GM03348 (cell line): ENCODE measurements around the gene MED7.
A peak's percentile ranks its signal among the peaks of the same experiment; 100 is the strongest.
"Not testable (repeated sequence)": the region's sequence is repeated elsewhere in the genome, so short reads cannot be mapped to it uniquely, and the experiment has no call there.

ENCODE experiments used
- DNase-seq: peaks from one replicate; pipeline ENCODE4 v3.0.0; 2012; ENCODE audit warnings: low spot score

The MED7 gene, protein sequence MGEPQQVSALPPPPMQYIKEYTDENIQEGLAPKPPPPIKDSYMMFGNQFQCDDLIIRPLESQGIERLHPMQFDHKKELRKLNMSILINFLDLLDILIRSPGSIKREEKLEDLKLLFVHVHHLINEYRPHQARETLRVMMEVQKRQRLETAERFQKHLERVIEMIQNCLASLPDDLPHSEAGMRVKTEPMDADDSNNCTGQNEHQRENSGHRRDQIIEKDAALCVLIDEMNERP

DNA sequence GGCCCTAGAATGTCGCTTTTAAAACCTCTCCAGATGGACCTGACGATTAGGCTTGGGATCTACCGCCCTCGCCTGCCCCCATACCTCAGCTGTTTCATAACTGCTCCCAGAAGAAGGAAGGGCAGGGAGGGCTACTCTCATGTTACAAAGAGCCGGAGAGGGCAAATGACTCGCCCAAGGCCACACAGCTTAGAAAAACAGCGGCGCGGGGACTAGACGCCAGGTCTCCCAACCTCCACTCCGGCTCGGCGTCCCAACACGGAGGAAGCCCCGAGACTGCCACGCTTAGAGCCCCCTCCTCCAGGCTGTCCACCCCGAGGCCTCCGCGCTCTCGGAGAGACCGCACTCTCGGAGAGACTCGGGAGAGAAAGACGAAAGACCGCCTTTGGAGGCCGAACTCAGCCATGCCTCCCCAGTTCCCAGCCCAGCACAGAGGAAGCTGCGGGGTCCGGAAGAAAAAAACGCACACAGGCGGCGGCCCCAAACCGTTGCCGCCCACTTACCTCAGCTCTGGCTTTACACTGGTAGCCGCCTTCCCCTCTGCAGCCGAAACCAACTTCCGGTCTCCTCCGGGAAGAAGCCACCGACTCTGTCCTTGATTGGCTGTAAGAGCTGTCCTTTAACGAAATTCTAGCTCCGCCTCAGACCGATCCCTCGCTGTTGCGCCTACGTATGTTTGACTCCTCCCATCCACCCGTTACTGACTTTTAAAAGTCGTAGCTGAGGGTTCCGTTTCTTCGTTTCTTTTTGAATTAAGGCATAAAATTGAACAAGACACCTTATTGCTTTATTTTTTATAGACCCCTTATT, at the start of gene MED7:
MED7 (minus strand) TSS at position 549 of the 810 bp plus-strand sequence. CDS start 3,434 bp downstream, outside the sequence.
- DNase-seq: peak; percentile 97

DNA sequence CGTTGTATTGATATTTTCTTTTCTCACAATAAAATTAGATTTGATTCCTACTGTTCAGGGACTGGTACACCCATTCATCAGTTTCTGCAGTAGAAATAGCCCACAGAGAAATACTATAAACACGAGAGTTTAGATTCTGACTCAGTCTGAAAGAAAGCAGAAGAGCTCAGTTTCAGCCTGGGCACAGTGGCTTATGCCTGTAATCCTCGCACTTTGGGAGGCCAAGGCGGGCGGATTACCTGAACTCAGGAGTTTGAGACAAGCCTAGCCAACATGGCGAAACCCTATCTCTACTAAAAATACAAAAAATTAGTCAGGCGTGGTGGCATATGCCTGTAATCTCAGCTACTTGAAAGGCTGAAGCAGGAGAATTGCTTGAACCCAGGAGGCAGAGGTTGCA, 46.6 kb upstream of the MED7 start:
- DNase-seq: no peak

DNA sequence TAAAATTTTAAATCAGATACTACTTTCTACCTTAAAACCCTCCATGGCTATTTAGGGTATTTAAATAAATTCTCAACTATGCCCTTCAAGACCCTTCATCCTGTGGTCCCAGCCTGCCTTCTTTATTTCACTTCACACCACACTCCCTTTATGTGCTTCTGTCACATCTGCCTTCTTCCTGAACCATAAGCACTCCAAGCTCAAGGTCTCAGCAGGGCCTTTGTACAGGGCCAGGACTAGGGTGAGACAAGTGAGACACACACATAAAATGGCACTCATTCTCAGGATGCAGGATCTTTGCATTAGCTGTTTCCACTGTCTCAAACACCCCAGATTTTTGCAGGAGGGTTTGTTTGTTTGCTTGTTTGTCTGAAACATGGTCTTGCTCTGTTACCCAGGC, 45.6 kb upstream of the MED7 start:
- DNase-seq: no peak

DNA sequence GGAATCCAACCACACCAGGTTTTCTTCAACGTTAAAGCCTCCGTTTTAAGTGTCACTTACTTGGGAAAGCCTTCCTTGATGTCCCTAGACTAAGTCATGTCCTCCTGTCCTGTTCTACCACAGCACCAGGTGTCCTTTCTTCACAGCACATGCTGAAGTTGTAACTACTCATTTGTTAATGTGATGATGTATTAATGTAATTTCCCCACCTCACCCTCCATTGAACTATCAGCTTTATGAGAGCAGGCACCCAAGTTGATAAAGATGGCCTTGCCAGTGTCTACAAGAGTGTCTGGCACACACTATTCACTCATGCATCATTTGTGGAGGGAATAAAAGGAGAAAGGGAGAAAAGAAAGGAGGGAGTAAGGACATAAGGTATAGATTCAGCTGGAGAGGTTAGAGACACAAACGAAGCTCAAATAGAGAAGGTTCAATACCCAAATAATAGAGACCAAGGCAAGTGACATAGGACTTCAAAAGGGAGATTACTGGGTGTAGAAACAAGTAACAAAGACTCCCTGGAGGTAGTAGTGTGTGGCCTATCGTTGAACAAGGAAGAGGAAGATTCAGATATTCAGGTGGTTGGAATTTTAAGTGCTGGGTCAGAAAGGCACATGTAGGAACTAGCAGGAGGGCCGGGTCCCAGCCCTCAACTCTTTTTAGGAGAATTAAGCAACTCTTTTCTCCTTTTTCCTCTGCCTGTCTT, 44.5 kb upstream of the MED7 start:
- DNase-seq: no peak

DNA sequence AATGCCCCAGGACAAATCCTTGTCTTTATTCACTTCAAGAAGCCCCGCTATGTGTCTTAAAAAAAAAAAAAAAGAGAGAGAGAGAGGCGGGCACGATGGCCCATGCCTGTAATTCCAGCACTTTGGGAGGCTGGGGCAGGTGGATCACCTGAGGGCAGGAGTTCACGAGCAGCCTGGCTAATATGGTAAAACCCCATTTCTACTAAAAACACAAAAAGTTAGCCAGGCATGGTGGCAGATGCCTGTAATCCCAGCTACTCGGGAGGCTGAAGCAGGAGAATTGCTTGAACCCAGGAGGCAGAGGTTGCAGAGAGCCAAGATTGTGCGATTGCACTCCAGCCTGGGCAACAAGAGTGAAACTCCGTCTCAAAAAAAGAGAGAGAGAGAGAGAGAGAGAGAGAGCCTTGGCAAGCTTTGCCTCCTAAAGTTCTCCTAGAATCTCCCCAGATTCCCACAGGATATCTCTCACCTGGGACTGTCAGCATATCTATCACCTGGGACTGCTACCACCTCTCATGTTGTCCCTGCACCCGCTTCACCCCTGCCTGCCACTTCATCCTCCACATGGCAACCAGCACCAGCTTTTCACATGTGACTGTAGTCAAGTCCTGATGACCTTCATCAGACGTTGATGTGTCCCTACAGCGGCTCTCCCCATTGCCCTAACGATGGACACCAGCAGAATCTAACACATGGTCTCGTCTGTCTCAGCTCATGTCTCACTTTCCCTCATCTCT, 43.8 kb upstream of the MED7 start:
- DNase-seq: no peak

DNA sequence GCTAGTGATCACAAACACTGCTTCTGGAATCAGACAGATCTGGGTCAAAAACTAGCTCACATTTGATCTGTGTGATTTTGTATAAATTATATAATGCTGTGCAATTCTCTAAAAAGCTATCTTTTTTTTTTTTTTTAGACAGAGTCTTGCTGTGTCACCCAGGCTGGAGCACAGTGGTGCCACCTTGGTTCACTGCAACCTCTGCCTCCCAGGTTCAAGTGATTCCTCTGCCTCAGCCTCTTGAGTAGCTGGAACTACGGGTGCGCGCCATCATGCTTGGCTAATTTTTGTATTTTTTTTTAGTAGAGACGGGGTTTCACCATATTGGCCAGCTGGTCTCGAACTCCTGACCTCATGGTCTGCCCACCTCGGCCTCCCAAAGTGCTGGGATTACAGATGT, 42.5 kb upstream of the MED7 start:
- not testable (repeated sequence) for DNase-seq

DNA sequence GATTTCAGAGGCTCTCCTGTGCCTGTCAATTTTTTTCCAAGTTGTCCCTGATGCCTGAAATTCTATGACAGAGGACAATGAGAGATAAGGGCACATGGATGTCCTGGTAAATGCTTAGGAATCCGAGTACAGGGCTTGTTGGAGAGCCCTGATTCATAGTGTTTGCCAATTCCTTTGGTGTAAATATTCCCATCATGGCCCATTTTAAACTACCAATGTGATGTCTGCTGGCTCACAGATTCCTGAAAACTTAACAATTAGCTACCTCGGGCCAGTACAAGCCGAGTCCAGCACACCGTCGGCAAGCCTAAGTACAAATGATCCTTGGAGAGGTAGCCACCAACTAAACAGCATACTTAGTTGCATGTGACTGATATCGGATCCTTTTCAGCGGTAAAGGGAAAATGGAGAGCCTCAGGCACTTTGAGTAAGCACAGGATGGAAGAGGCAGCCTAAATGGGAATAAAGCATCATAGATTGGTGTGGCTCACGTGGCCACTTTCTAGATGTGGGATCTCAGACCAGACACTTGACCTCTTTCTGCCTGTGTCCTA, 41.5 kb upstream of the MED7 start:
- DNase-seq: no peak

DNA sequence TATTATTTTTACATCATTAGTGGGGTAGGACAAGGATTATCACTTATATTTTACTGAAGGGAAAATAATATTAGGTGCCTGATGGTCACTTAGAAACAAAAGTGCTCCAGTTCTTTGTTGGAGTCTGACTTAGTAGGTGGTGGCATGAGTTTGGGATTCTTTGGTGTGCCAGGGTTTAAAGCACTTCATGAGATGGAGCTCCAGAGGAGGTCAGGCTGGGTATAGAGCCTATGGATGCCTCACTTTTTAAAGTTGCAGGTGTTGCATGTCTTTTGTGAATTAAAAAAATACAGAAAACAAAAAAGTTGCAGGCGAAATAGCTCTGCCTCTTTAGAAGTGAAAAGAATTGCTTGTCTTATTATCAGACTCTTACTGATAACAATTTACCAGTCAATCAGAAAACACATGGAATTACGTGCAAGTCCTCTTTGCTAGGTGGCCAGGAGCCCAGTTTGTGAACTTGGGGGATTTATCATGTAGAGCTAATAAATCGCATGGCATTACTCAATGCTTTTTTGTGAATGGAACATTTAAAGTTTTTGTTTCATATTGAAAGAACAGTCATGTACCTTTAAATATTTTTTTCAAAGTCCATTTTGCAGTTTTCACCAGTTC, 39.6 kb upstream of the MED7 start:
- DNase-seq: no peak

DNA sequence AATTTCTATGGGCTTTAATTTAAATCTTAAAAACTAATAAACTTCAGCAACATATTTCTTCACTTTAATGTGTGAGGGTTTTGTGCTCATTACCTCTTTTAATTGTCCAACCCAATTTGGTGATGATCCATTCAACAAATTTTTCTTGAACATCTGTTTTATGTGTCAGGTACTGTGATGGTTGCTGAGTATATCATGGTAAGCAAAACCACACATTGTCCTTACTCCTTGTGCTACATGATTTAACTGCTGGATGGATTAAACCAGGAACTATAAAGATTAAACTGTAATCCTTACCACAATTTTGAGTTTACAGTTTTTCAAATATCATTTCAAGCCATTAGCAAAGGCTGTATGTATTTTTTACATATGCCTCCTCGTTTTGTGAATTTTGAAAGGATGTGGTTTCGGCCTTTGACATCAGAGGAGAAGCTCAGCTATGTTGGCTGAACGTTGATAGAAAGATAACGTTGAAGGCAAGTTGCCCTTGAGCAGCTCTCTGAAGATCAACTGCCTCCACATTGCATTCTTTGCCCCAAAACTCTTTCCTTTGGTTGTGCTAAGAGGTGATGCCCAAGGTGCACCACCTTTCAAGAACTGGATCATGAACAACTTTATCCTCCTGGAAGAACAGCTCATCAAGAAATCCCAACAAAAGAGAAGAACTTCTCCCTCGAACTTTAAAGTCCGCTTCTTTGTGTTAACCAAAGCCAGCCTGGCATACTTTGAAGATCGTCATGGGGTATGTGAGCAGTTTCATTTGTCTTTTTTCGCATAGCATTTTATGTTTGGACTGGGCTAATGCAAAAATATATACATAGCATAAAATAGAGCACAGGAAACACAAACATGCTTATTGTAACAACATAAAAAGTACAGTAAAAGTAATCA, 38.0 kb upstream of the MED7 start, which contains the start of gene ITK:
ITK (plus strand) TSS at position 467 of the 891 bp plus-strand sequence; CDS start at position 605, 138 bp downstream.
- DNase-seq: no peak

DNA sequence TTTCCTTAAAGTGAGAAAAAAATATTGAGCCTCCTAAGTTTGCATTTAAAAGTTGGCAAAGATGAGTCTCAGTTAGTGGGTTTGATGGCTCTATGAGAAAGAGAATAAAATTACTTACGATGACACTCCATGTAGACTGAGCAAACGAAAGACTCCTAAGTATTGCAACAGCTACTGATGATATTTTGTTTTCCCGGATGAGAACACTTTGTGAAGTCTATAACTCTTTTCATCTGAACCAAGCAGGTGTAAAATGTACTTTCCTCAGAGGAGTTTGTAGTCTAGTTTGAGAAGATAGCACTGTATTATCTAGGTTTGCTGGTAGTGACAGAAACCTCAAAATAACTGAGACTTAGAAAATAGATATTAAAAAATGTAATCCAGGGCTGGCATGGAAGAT, 36.3 kb upstream of the MED7 start:
- DNase-seq: no peak

DNA sequence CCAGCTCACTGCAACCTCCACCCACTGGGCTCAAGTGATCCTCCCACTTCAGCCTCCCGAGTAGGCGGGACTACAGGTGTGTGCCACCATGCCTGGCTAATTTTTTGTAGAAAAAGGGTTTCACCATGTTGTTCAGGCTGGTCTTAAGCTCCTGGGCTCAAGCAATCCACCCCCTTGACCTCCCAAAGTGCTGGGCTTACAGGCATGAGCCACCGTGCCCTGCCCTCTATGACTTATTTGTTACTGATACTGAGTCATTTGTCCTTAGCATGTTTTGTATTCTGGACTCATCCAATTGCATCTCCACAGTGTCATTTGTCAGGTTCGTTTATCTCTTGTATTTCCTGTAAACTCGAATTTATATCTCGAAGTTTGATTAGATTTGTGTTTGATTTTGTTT, 35.3 kb upstream of the MED7 start:
- no peak for DNase-seq

DNA sequence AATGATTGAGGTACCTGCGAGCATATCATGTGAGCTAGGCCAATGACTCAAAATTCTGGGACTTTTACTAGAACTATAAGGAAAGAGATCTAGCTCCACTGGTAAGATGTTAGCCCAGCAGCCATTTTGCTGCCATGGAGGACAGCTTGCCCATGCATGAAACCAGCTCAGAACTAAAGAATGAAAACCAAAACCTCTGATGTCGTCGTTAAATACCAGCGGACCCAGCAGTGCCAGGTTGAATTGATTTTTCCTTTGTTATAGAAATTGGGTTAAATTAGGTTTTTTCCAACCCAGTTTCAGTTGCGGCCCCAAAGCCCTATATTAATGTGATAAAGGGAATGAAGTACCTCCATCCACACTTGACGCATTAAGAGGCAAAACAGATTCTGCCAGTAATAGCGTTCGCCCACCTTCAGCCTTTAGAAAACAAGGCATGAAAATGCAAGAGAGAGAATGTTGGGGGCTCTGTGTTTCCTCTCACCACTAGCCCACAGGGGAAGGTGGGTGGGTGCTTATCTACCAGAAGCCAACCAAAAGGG, 32.5 kb upstream of the MED7 start:
- DNase-seq: no peak

DNA sequence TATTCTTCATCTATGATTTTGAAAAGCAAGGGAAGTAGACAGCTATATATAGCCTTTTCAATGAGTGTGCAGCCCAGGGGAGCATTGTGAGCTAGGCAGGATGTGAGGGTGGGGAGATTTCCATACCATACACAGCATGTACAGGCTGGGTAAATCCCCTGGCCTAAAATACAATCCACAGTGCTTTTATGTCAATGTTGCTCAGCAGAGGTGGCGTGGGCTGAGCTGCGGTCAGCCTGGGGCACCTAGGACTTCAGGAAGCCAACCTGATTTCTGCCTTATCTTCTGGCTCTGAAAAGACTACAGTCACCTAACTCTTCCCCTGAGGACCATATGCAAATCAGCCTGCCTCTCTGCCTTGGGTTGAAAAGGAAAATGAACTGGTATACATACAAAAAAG, 29.7 kb upstream of the MED7 start:
- DNase-seq: no peak

DNA sequence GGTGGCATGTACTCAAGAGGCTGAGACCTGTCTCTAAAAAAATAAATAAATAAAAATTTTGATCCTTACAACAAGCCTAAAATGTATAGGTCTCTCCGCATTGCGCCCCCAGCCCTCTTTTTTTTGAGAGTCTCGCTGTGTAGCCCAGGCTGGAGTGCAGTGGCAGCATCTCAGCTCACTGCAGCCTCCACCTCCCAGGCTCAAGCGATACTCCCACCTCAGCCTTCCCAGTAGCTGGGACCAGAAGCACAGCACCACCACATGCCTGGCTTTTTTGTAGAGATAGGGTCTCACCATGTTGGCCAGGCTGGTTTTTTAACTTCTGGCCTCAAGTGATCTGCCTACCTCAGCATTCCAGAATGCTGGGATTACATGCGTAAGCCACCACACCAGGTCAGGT, 25.6 kb upstream of the MED7 start:
- DNase-seq: no peak

DNA sequence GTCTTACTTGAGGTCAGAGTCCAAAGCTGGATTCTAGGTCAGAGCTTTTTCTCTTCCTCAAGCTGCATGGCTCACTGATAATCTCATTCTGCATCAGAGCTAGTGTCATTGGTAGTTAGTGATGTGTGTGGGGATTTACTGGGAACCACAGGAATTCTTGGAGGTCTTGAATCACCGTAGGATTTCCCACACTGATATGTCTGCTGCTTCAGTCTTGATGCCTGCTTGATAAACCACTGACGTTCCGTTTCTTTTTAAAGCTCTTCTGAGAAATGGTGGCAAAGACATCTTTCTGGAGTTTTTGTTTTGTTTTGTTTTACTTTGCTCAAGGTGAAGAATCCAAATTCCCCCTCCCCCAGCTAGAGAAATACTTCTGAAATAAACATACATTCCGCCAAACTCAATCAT, 24.6 kb upstream of the MED7 start:
- DNase-seq: peak; percentile 22

DNA sequence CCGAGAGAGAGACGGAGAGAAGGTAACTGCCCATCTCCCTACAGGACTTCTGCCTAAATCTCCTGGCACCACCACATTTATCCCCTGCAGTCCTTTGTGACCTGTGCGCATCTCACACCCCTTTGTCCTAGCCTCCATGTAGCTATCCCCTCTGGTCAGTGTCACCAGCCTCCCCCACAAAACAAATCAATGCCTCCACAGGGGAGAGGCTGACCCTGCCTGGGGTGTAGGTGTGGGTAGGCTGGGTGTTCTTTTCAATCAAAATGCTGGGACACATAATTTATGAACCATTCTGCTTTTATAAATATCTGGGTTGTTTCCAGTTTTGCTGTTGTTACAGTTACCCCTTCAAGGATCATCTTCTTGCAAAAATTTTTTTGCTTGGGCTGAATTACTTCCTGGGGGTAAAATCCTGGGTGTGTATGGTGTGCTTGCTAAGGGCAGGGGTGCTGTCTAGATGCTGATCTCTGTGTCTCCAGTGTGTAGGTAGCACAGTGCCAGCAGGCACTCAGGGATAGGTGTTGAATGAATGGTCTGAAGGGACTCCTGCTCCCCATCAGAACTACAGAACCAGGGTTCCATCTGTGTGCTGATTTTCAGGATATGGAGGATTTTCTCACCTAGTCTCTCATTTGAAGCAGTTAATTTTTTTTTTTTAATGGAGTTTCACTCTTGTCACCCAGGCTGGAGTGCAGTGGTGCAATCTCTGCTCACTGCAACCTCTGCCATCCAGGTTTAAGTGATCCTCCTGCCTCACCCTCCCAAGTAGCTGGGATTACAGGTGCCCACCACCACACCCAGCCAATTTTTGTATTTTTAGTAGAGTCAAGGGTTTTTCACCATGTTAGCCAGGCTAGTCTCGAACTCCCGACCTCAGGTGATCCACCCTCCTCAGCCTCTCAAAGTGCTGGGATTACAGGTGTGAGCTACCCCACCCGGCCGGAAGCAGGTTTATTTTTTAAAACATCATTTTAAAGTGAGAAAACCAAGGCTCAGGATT, 23.8 kb upstream of the MED7 start, which contains the start of gene GARIN3:
GARIN3 (minus strand) TSS at position 51 of the 1,000 bp plus-strand sequence. CDS start 96 bp downstream, outside the sequence.
- DNase-seq: no peak

DNA sequence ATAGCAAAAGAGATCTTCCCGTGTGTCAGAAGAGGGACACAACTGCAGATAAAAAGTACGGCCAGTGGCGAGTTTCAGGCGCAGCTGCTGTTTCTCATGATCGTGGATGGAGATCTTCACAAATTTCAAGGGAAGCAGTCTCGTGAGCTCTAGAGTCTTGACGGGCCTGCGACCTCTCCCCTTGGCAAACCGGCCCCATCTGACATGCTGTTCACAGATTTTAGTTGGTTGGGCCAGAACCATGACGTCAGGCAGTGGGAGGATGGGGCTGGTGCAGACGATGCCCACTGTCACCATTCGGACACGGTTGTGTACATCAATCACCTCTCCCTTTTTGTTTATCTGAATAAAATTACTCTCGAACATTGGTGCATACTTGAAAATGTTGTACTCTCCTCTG, 23.0 kb upstream of the MED7 start:
- DNase-seq: no peak

DNA sequence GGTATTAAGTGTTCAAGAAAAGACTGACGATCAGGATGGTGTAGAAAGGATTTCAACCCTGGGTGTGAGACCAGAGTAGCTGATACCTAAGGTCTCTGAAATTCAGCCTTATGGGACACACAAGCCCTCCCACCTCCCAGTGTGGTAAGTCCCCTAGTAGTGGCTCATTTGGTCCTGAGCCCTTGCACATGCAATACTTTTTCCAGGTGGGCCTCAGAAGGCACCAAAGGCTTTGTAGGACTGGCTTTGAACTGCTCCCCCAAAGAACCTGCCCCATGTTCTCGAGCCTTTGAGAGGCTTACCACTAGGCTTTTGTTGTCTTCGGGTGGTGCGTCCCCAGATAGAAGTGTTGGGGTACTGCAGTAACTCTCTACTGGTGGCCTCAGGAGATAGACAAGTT, 22.6 kb upstream of the MED7 start:
- no peak for DNase-seq

DNA sequence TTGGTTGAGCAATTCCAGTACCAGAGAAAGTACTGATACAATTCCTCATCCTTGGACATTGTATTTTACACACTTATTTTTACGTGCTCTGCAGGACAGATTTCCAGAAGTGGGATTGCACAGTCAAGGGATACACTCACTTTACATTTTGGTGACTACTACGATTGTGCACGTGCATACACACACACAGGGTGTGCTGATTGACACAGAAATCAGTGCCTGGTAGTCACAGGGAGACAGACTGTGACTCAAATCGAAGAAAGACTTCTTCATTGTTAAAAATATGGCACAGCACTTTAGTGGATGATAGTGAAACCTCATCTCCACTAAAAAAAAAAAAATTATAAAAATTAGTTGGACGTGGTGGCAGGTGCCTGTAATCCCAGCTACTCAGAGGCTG, 21.9 kb upstream of the MED7 start:
- DNase-seq: no peak
